Astrocyte (in vitro differentiated cells and primary cell): Measurements from ENCODE around the gene MKNK1. TPM values are rescaled to one million over a fixed set of nuclear protein-coding genes. Genes with fewer than 3 reads are reported as not detected.

Source experiments
- DNase-seq: peaks from one replicate; pipeline ENCODE4 v3.0.0-alpha.2; 2010; ENCODE audit warnings: low read depth
- FAIRE-seq: peaks from 2 replicates; lab custom pipeline; 2011; peaks lifted over from hg19 to GRCh38; lab: Jason Lieb, UNC
- H2AFZ ChIP-seq: 2 replicates; pipeline ENCODE4 v1.6.0; 2012; ENCODE audit warnings: low read depth, low read length, inconsistent platforms
- H3K27ac ChIP-seq: 2 replicates; pipeline ENCODE4 v1.5.1; 2011; ENCODE audit warnings: low read depth, low read length, inconsistent platforms
- H3K27me3 ChIP-seq: 2 replicates; pipeline ENCODE4 v1.6.0; 2011; ENCODE audit warnings: low read length, inconsistent platforms; ENCODE audit not compliant: insufficient read depth
- H3K36me3 ChIP-seq: 2 replicates; pipeline ENCODE4 v1.5.1; 2011; ENCODE audit warnings: low read length, inconsistent platforms; ENCODE audit not compliant: insufficient read depth
- H3K4me1 ChIP-seq: 2 replicates; pipeline ENCODE4 v1.5.1; 2011; ENCODE audit warnings: low read length, inconsistent platforms; ENCODE audit not compliant: insufficient read depth
- H3K4me2 ChIP-seq: 2 replicates; pipeline ENCODE4 v1.6.0; 2012; ENCODE audit warnings: low read length, inconsistent platforms
- H3K4me3 ChIP-seq: 2 replicates; pipeline ENCODE4 v1.5.1; 2011; ENCODE audit warnings: low read depth, mild to moderate bottlenecking, low read length, inconsistent platforms; ENCODE audit not compliant: insufficient read depth
- H3K79me2 ChIP-seq: 2 replicates; pipeline ENCODE4 v1.6.0; 2012; ENCODE audit warnings: mild to moderate bottlenecking, low read length, inconsistent platforms; ENCODE audit not compliant: insufficient read depth
- H3K9ac ChIP-seq: 2 replicates; pipeline ENCODE4 v1.6.0; 2012; ENCODE audit warnings: mild to moderate bottlenecking, low read length, inconsistent platforms
- H3K9me3 ChIP-seq: 2 replicates; pipeline ENCODE4 v1.5.1; 2012; ENCODE audit warnings: low read depth, mild to moderate bottlenecking, low read length, inconsistent platforms; ENCODE audit not compliant: insufficient read depth
- H4K20me1 ChIP-seq: 2 replicates; pipeline ENCODE4 v1.6.0; 2012; ENCODE audit warnings: low read length, inconsistent platforms; ENCODE audit not compliant: insufficient read depth
- H3K27ac Mint-ChIP-seq: one replicate; pipeline ENCODE4 v1.8.0; 2021; ENCODE audit warnings: mild to moderate bottlenecking, mixed read lengths; ENCODE audit not compliant: unreplicated experiment
- H3K27me3 Mint-ChIP-seq: one replicate; pipeline ENCODE4 v1.8.0; 2021; ENCODE audit warnings: low read depth, mixed read lengths; ENCODE audit not compliant: unreplicated experiment
- H3K36me3 Mint-ChIP-seq: one replicate; pipeline ENCODE4 v1.8.0; 2021; ENCODE audit warnings: low read depth, mixed read lengths; ENCODE audit not compliant: unreplicated experiment
- H3K4me1 Mint-ChIP-seq: one replicate; pipeline ENCODE4 v1.8.0; 2021; ENCODE audit warnings: low read depth, mixed read lengths; ENCODE audit not compliant: unreplicated experiment
- H3K4me3 Mint-ChIP-seq: one replicate; pipeline ENCODE4 v1.8.0; 2021; ENCODE audit warnings: mild to moderate bottlenecking, moderate library complexity, mixed read lengths; ENCODE audit not compliant: unreplicated experiment
- H3K9me3 Mint-ChIP-seq: one replicate; pipeline ENCODE4 v1.8.0; 2021; ENCODE audit warnings: mild to moderate bottlenecking, mixed read lengths; ENCODE audit not compliant: unreplicated experiment
- CTCF ChIP-seq: IDR thresholded peaks from 2 replicates; pipeline ENCODE4 v1.5.1; 2011; ENCODE audit warnings: low read depth, mild to moderate bottlenecking, inconsistent platforms, low read length, moderate library complexity; ENCODE audit not compliant: insufficient read depth
- EZH2 ChIP-seq: IDR thresholded peaks from 2 replicates; pipeline ENCODE4 v1.6.1; 2012; ENCODE audit warnings: mild to moderate bottlenecking, low read length, inconsistent platforms; ENCODE audit not compliant: insufficient read depth
- total RNA-seq: library from RNA; stranded (reverse); gene quantifications from 2 replicates; pipeline ENCODE4 v1.2.1, GENCODE V29; 2021

MKNK1 gene
- total RNA-seq, 1 donor from 2014 or later: 26.9 TPM

- no peak for FAIRE-seq
- peaks cover 4% of the 10 kb centered on the region for H3K4me1 Mint-ChIP-seq
- no peak overlapping the region for H3K27ac Mint-ChIP-seq
- no peaks in the 10 kb centered on the region for H3K4me1 ChIP-seq
- H3K36me3 Mint-ChIP-seq: peaks cover 1% of the 10 kb centered on the region
- no peaks in the 10 kb centered on the region for H3K9me3 ChIP-seq
- DNase-seq: no peak
- no peaks in the 10 kb centered on the region for H3K27me3 ChIP-seq
- no peak overlapping the region for H3K4me3 ChIP-seq
- H3K79me2 ChIP-seq: no peaks in the 10 kb centered on the region
- peaks cover 13% of the 10 kb centered on the region for H3K27me3 Mint-ChIP-seq
- no peak overlapping the region for H3K4me3 Mint-ChIP-seq
- no peaks in the 10 kb centered on the region for H4K20me1 ChIP-seq
- no peaks in the 10 kb centered on the region for H3K36me3 ChIP-seq
- H2AFZ ChIP-seq: no peak overlapping the region
- H3K4me2 ChIP-seq: no peak overlapping the region
- H3K9ac ChIP-seq: no peak overlapping the region
- no peaks in the 10 kb centered on the region for H3K9me3 Mint-ChIP-seq
- TF ChIP-seq EZH2 (no peak), CTCF (no peak)
- no peak overlapping the region for H3K27ac ChIP-seq
These were observed 19.9 kb upstream of the MKNK1 start for GRCh38 chr1:46623743-46624644.

GRCh38 chr1:46622344-46622743 lies 18.3 kb upstream of the MKNK1 start:
- Histone ChIP-seq H3K4me1 (no peaks in the 10 kb centered on the region), H3K4me3 (no peak overlapping the region), H3K36me3 (no peaks in the 10 kb centered on the region), H3K27me3 (no peaks in the 10 kb centered on the region), H3K27ac (no peak overlapping the region), H4K20me1 (no peaks in the 10 kb centered on the region), H3K9ac (no peak overlapping the region), H2AFZ (no peak overlapping the region), H3K9me3 (no peaks in the 10 kb centered on the region), H3K79me2 (no peaks in the 10 kb centered on the region), H3K4me2 (no peak overlapping the region)
- TF ChIP-seq EZH2 (no peak), CTCF (no peak)
- Mint-ChIP-seq H3K4me3 (no peak overlapping the region), H3K9me3 (peaks cover 2% of the 10 kb centered on the region), H3K27ac (no peak overlapping the region), H3K4me1 (peaks cover 4% of the 10 kb centered on the region), H3K36me3 (peaks cover 2% of the 10 kb centered on the region), H3K27me3 (peaks cover 22% of the 10 kb centered on the region)
- FAIRE-seq (no peak), DNase-seq (no peak)

GRCh38 chr1:46621930-46622329 lies 17.9 kb upstream of the MKNK1 start:
- Histone ChIP-seq H3K9me3 (no peaks in the 10 kb centered on the region), H2AFZ (no peak overlapping the region), H3K4me1 (peaks cover 2% of the 10 kb centered on the region), H4K20me1 (no peaks in the 10 kb centered on the region), H3K27ac (no peak overlapping the region), H3K9ac (no peak overlapping the region), H3K4me2 (no peak overlapping the region), H3K79me2 (no peaks in the 10 kb centered on the region), H3K4me3 (no peak overlapping the region), H3K27me3 (no peaks in the 10 kb centered on the region), H3K36me3 (no peaks in the 10 kb centered on the region)
- Mint-ChIP-seq H3K27me3 (peaks cover 22% of the 10 kb centered on the region), H3K9me3 (peaks cover 2% of the 10 kb centered on the region), H3K36me3 (peaks cover 2% of the 10 kb centered on the region), H3K27ac (no peak overlapping the region), H3K4me1 (peaks cover 4% of the 10 kb centered on the region), H3K4me3 (no peak overlapping the region)
- FAIRE-seq (no peak), DNase-seq (no peak)
- TF ChIP-seq CTCF: no peak
- TF ChIP-seq EZH2: no peak
